Endodermal cell (in vitro differentiated cells): ENCODE results near the gene KIAA1755. TPM values are rescaled to one million over a fixed set of nuclear protein-coding genes. Genes with fewer than 3 reads are reported as not detected.

Source experiments
- DNase-seq: peaks from one replicate; pipeline ENCODE4 v3.0.0-alpha.2; 2017
- H3K27ac ChIP-seq: 2 replicates; pipeline ENCODE4 v1.5.1; 2013; ENCODE audit warnings: mild to moderate bottlenecking, low read depth, low read length, moderate library complexity
- H3K27me3 ChIP-seq: 2 replicates; pipeline ENCODE4 v1.6.1; 2013; ENCODE audit warnings: mild to moderate bottlenecking, low read length, moderate library complexity; ENCODE audit not compliant: insufficient read depth, control insufficient read depth, poor library complexity, severe bottlenecking
- H3K36me3 ChIP-seq: 2 replicates; pipeline ENCODE4 v1.7.0; 2013; ENCODE audit warnings: mild to moderate bottlenecking, low read length, moderate library complexity; ENCODE audit not compliant: control insufficient read depth, insufficient read depth
- H3K4me1 ChIP-seq: one replicate; pipeline ENCODE4 v1.7.0; 2013; ENCODE audit warnings: low read length; ENCODE audit not compliant: control insufficient read depth, insufficient read depth
- H3K4me3 ChIP-seq: 2 replicates; pipeline ENCODE4 v1.5.1; 2013; ENCODE audit warnings: mild to moderate bottlenecking, low read length, moderate library complexity
- H3K9ac ChIP-seq: 2 replicates; pipeline ENCODE4 v1.6.1; 2013; ENCODE audit warnings: mild to moderate bottlenecking, low read length, moderate library complexity; ENCODE audit not compliant: poor library complexity, severe bottlenecking; ENCODE audit errors: extremely low read depth
- H3K9me3 ChIP-seq: 2 replicates; pipeline ENCODE4 v1.6.1; 2013; ENCODE audit warnings: mild to moderate bottlenecking, low read length, moderate library complexity; ENCODE audit not compliant: control insufficient read depth
- H3K27ac Mint-ChIP-seq: 2 replicates; pipeline ENCODE4 v1.8.0; 2020; ENCODE audit warnings: mixed read lengths
- H3K27me3 Mint-ChIP-seq: 2 replicates; pipeline ENCODE4 v1.8.0; 2021; ENCODE audit warnings: mild to moderate bottlenecking, mixed read lengths; ENCODE audit not compliant: insufficient read depth
- H3K36me3 Mint-ChIP-seq: 2 replicates; pipeline ENCODE4 v1.8.0; 2020; ENCODE audit warnings: low read depth, mixed read lengths
- H3K4me1 Mint-ChIP-seq: 2 replicates; pipeline ENCODE4 v1.8.0; 2020; ENCODE audit warnings: mixed read lengths
- H3K4me3 Mint-ChIP-seq: 2 replicates; pipeline ENCODE4 v1.8.0; 2020; ENCODE audit warnings: mild to moderate bottlenecking, moderate library complexity, mixed read lengths
- H3K9me3 Mint-ChIP-seq: 2 replicates; pipeline ENCODE4 v1.8.0; 2020; ENCODE audit warnings: mild to moderate bottlenecking, mixed read lengths
- CTCF ChIP-seq: fragments of 200-600 bp; sonication (generic); conservative IDR thresholded peaks from 2 replicates; pipeline ENCODE4 v1.5.0; 2021; ENCODE audit warnings: antibody characterized with exemption, mild to moderate bottlenecking
- WGBS, 2 experiments: methylation state at CpG; one replicate each; pipeline versions ENCODE4 v1.1.5 to v1.1.7; 2013; ENCODE audit warnings: missing lambda C conversion rate in 2 of 2, mixed read lengths in 1 of 2; ENCODE audit not compliant: insufficient coverage in 1 of 2, insufficient read length in 1 of 2; 5-methylcytosine and 5-hydroxymethylcytosine counted together
- total RNA-seq, 2 donors: library from RNA; stranded (reverse); fragmentation: NEBNext Ultra II Directional in 1 of 2; extraction: Animal tissue kit (Norgen Biotek cat#: 25700) in 1 of 2; gene quantifications; 2 replicates in 1 of 2; 3 replicates in 1 of 2; pipeline ENCODE4 v1.2.1, GENCODE V29; 2021

Gene KIAA1755
- total RNA-seq, 2 donors from 2014 or later, result not detected

- H3K4me1 Mint-ChIP-seq, result no peaks in the 10 kb centered on the region
- Histone ChIP-seq H3K36me3 (no peaks in the 10 kb centered on the region), H3K9ac (no peak overlapping the region), H3K4me1 (no peaks in the 10 kb centered on the region), H3K27ac (no peak overlapping the region), H3K4me3 (no peak overlapping the region), H3K27me3 (no peaks in the 10 kb centered on the region), H3K9me3 (no peaks in the 10 kb centered on the region)
- WGBS, 2 experiments, result 93 to 96% methylated on average over 10 to 11 of the region's 11 CpGs
- no peak for TF ChIP-seq CTCF
- H3K36me3 Mint-ChIP-seq, result no peaks in the 10 kb centered on the region
- no peak for DNase-seq
- no peaks in the 10 kb centered on the region for H3K9me3 Mint-ChIP-seq
- H3K27ac Mint-ChIP-seq, result no peak overlapping the region
- no peak overlapping the region for H3K4me3 Mint-ChIP-seq
- no peaks in the 10 kb centered on the region for H3K27me3 Mint-ChIP-seq
Measured at GRCh38 chr20:38296433-38296832, 35.9 kb upstream of the KIAA1755 start.

GRCh38 chr20:38295811-38296210 lies 35.3 kb upstream of the KIAA1755 start:
- Mint-ChIP-seq H3K4me1 (peaks cover 3% of the 10 kb centered on the region), H3K9me3 (no peaks in the 10 kb centered on the region), H3K27ac (no peak overlapping the region), H3K27me3 (no peaks in the 10 kb centered on the region), H3K36me3 (no peaks in the 10 kb centered on the region), H3K4me3 (no peak overlapping the region)
- no peak overlapping the region for H3K27ac ChIP-seq
- H3K4me1 ChIP-seq, result no peaks in the 10 kb centered on the region
- no peak for DNase-seq
- H3K4me3 ChIP-seq, result no peak overlapping the region
- H3K36me3 ChIP-seq, result no peaks in the 10 kb centered on the region
- H3K9ac ChIP-seq, result no peak overlapping the region
- no peak for TF ChIP-seq CTCF
- 90 to 100% methylated on average over 2 to 5 of the region's 5 CpGs for WGBS, 2 experiments
- H3K27me3 ChIP-seq, result no peaks in the 10 kb centered on the region
- H3K9me3 ChIP-seq, result no peaks in the 10 kb centered on the region

- H3K36me3 ChIP-seq, result no peaks in the 10 kb centered on the region
- Mint-ChIP-seq H3K9me3 (no peaks in the 10 kb centered on the region), H3K27me3 (no peaks in the 10 kb centered on the region), H3K36me3 (no peaks in the 10 kb centered on the region), H3K4me3 (no peak overlapping the region), H3K4me1 (peaks cover 3% of the 10 kb centered on the region), H3K27ac (no peak overlapping the region)
- no peaks in the 10 kb centered on the region for H3K9me3 ChIP-seq
- WGBS, 2 experiments, result 85 to 88% methylated on average over 8 to 11 of the region's 11 CpGs
- H3K4me3 ChIP-seq, result no peak overlapping the region
- H3K27ac ChIP-seq, result peak overlapping the region; percentile 13
- no peak overlapping the region for H3K9ac ChIP-seq
- DNase-seq, result no peak
- H3K4me1 ChIP-seq, result no peaks in the 10 kb centered on the region
- H3K27me3 ChIP-seq, result no peaks in the 10 kb centered on the region
- no peak for TF ChIP-seq CTCF
Measured at GRCh38 chr20:38294076-38294591, 33.6 kb upstream of the KIAA1755 start.
